A549 (cell line): ENCODE results near the gene TMEM269. TPM values are rescaled to one million over a fixed set of nuclear protein-coding genes. Genes with fewer than 3 reads are reported as not detected.

ENCODE experiments used
- ATAC-seq, 2 experiments: fragments of 200-7000 bp in 1 of 2; fragments of >200 bp in 1 of 2; cut with Nextera tagmentation in 1 of 2; cut with Tn5 transposase in 1 of 2; 3 replicates each; pipeline versions ENCODE4 v1.8.0 to v1.9.1; 2018 to 2020; ENCODE audit warnings: mild to moderate bottlenecking in 1 of 2, moderate library complexity in 1 of 2
- CTCF ChIA-PET: fragments of 300-600 bp; sonication (Branson Sonifier 250); formaldehyde crosslinking; extraction: SDS; loops from one replicate; lab custom pipeline; 2021; ENCODE audit warnings: antibody characterized with exemption, inconsistent platforms; lab: Yijun Ruan, JAX
- POLR2A ChIA-PET: fragments of 350-600 bp; formaldehyde crosslinking; extraction: SDS; loops from one replicate; lab custom pipeline; 2021; ENCODE audit warnings: antibody characterized with exemption, inconsistent platforms; lab: Yijun Ruan, JAX
- DNase-seq, 2 experiments: peaks; one replicate each; pipeline versions ENCODE4 v3.0.0 to v3.0.0-alpha.2; 2011 to 2016; ENCODE audit warnings: low read depth in 1 of 2, low spot score in 1 of 2
- FAIRE-seq: peaks from 2 replicates; lab custom pipeline; 2011; peaks lifted over from hg19 to GRCh38; lab: Jason Lieb, UNC
- H3K27ac ChIP-seq, 2 experiments: fragments of >200 bp; sonication (Bioruptor Twin); formaldehyde crosslinking; 3 replicates each; pipeline ENCODE4 v1.5.1; 2016 to 2017
- H3K4me1 ChIP-seq: fragments of >200 bp; sonication (Bioruptor Twin); formaldehyde crosslinking; 3 replicates; pipeline ENCODE4 v1.6.1; 2016
- H3K4me2 ChIP-seq: fragments of >200 bp; sonication (Bioruptor Twin); formaldehyde crosslinking; 3 replicates; pipeline ENCODE4 v1.6.1; 2016
- H3K4me3 ChIP-seq: fragments of >200 bp; sonication (Bioruptor Twin); formaldehyde crosslinking; 3 replicates; pipeline ENCODE4 v1.5.1; 2016
- H3K9me3 ChIP-seq: fragments of >200 bp; sonication (Bioruptor Twin); formaldehyde crosslinking; 3 replicates; pipeline ENCODE4 v1.6.1; 2016
- ATOH8 ChIP-seq: fragments of 250-450 bp; sonication (Bioruptor Pico); IDR thresholded peaks from 2 replicates; pipeline ENCODE4 v1.5.0; 2020; ENCODE audit warnings: low read depth, mild to moderate bottlenecking, moderate library complexity
- BCL3 ChIP-seq: fragments of >200 bp; sonication (Bioruptor Twin); formaldehyde crosslinking; IDR thresholded peaks from 3 replicates; pipeline ENCODE4 v1.6.1; 2016
- EHMT2 ChIP-seq: fragments of 200-600 bp; sonication (generic); IDR thresholded peaks from 2 replicates; pipeline ENCODE4 v1.6.1; 2016; ENCODE audit warnings: antibody characterized with exemption, low read depth, mild to moderate bottlenecking, moderate library complexity
- ELK1 ChIP-seq: fragments of 150-350 bp; IDR thresholded peaks from 2 replicates; pipeline ENCODE4 v1.6.1; 2014; ENCODE audit warnings: low read depth, mild to moderate bottlenecking, low read length
- FOSB ChIP-seq: fragments of 250-450 bp; sonication (Bioruptor Pico); IDR thresholded peaks from 2 replicates; pipeline ENCODE4 v1.5.0; 2020; ENCODE audit warnings: mild to moderate bottlenecking, moderate library complexity
- FOXS1 ChIP-seq: fragments of 250-450 bp; sonication (Bioruptor Pico); IDR thresholded peaks from 2 replicates; pipeline ENCODE4 v1.5.0; 2020; ENCODE audit warnings: mild to moderate bottlenecking, moderate library complexity
- HDAC2 ChIP-seq: fragments of 200-600 bp; sonication (generic); IDR thresholded peaks from 2 replicates; pipeline ENCODE4 v1.6.1; 2016
- HOXA7 ChIP-seq: fragments of 250-450 bp; sonication (Bioruptor Pico); IDR thresholded peaks from 2 replicates; pipeline ENCODE4 v1.5.0; 2020; ENCODE audit warnings: mild to moderate bottlenecking, moderate library complexity
- HOXB5 ChIP-seq: fragments of 250-450 bp; sonication (Bioruptor Pico); IDR thresholded peaks from 2 replicates; pipeline ENCODE4 v1.5.0; 2020; ENCODE audit warnings: mild to moderate bottlenecking, moderate library complexity
- JUN ChIP-seq, 2 experiments: fragments of >200 bp; sonication (Bioruptor Twin); formaldehyde crosslinking; IDR thresholded peaks; 2 replicates in 1 of 2; 3 replicates in 1 of 2; pipeline ENCODE4 v1.6.1; 2016 to 2017
- JUNB ChIP-seq: fragments of >200 bp; sonication (Bioruptor Twin); formaldehyde crosslinking; IDR thresholded peaks from 2 replicates; pipeline ENCODE4 v1.6.1; 2016
- KDM5A ChIP-seq: fragments of 200-600 bp; sonication (generic); IDR thresholded peaks from 2 replicates; pipeline ENCODE4 v1.6.1; 2016; ENCODE audit warnings: antibody characterized with exemption, mild to moderate bottlenecking
- MAFK ChIP-seq: fragments of 450-650 bp; IDR thresholded peaks from 2 replicates; pipeline ENCODE4 v1.6.1; 2014; ENCODE audit not compliant: partially characterized antibody
- PHF8 ChIP-seq: fragments of 200-600 bp; sonication (generic); IDR thresholded peaks from 2 replicates; pipeline ENCODE4 v1.6.1; 2016; ENCODE audit warnings: low read depth, mild to moderate bottlenecking, antibody characterized with exemption, moderate library complexity, borderline replicate concordance
- POLR2A ChIP-seq: IDR thresholded peaks from 2 replicates; pipeline ENCODE4 v1.6.1; 2012; ENCODE audit warnings: mild to moderate bottlenecking, low read length
- RAD21 ChIP-seq, 2 experiments: fragments of >200 bp in 1 of 2; sonication (Bioruptor Twin) in 1 of 2; formaldehyde crosslinking in 1 of 2; IDR thresholded peaks in 1 of 2; conservative IDR thresholded peaks in 1 of 2; 2 replicates in 1 of 2; 3 replicates in 1 of 2; pipeline ENCODE4 v1.6.1; 2012 to 2018; ENCODE audit warnings: inconsistent platforms in 1 of 2
- WGBS: methylation state at CpG from one replicate; pipeline ENCODE4 v1.1.6; 2017; ENCODE audit errors: missing lambda C conversion rate; 5-methylcytosine and 5-hydroxymethylcytosine counted together
- polyA plus RNA-seq, 4 experiments: library from polyadenylated mRNA; depleted of rRNA in 3 of 4; stranded (reverse); fragments of >200 nt; fragmentation: RNase III in 1 of 4; extraction: RNeasy Plus Mini Kit Qiagen cat#74134 plus additional on column Dnase treatment in 1 of 4; gene quantifications; 2 replicates in 3 of 4; 3 replicates in 1 of 4; pipeline ENCODE4 v1.2.3, GENCODE V29; 2011 to 2017
- TF ChIP-seq, protein P1 (sequence below): fragments of >200 bp; sonication (Bioruptor Twin); formaldehyde crosslinking; IDR thresholded peaks from 3 replicates; pipeline ENCODE4 v1.5.1; 2016

The TMEM269 gene
- polyA plus RNA-seq, 2 of the 4 experiments (the other 2 are of a cell fraction) = 0.21 TPM

- POLR2A ChIA-PET = interaction anchor here (0.6 to 2.4 kb wide), 13 partner anchors 9 to 648 kb away, joined by 3 to 15 read pairs (median 5); partner anchors contain the start of genes ERMAP, PPIH, SVBP and YBX1
- peak; percentile 48 to 58 for DNase-seq
- Histone ChIP-seq H3K4me3 (peak overlapping the region; percentile 95), H3K4me2 (peak overlapping the region; percentile 82), H3K4me1 (peaks cover 16% of the 10 kb centered on the region; the same call in 2 of the 3 replicates), H3K27ac (peak overlapping the region; percentile 81 to 94), H3K9me3 (no peaks in the 10 kb centered on the region)
- whole genome bisulfite sequencing = 2% methylated on average over 13 of the region's 44 CpGs
- peak; percentile 63 to 78 for ATAC-seq
- TF ChIP-seq FOXS1 (CRISPR knock-in tag) = no peak
- TF ChIP-seq, protein P1, sequence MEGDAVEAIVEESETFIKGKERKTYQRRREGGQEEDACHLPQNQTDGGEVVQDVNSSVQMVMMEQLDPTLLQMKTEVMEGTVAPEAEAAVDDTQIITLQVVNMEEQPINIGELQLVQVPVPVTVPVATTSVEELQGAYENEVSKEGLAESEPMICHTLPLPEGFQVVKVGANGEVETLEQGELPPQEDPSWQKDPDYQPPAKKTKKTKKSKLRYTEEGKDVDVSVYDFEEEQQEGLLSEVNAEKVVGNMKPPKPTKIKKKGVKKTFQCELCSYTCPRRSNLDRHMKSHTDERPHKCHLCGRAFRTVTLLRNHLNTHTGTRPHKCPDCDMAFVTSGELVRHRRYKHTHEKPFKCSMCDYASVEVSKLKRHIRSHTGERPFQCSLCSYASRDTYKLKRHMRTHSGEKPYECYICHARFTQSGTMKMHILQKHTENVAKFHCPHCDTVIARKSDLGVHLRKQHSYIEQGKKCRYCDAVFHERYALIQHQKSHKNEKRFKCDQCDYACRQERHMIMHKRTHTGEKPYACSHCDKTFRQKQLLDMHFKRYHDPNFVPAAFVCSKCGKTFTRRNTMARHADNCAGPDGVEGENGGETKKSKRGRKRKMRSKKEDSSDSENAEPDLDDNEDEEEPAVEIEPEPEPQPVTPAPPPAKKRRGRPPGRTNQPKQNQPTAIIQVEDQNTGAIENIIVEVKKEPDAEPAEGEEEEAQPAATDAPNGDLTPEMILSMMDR = peak; percentile 21; the same call in 2 of the 3 replicates
- 0 out of 2 replicates have a peak, but pooled peaks have one; percentile 29 for TF ChIP-seq PHF8
- TF ChIP-seq HDAC2 = no peak
- TF ChIP-seq HOXB5 (CRISPR knock-in tag) = no peak
- no peak for TF ChIP-seq EHMT2
- TF ChIP-seq ELK1 = no peak
- 0 out of 5 replicates have a peak, but pooled peaks have one; percentile 15 to 22 for TF ChIP-seq RAD21 (conservative IDR thresholded peaks at IDR 0.05 in 1 of 2, IDR thresholded peaks at IDR 0.05 in 1 of 2)
- no peak for TF ChIP-seq HOXA7 (CRISPR knock-in tag)
- no peak for FAIRE-seq
- CTCF ChIA-PET = interaction anchor here (0.6 to 2.4 kb wide), 15 partner anchors 9 to 1351 kb away, joined by 3 to 15 read pairs (median 3); partner anchors contain the start of gene CCDC30
Observed at GRCh38 chr1:42765832-42766740, 18.7 kb upstream of the TMEM269 start.

DNA sequence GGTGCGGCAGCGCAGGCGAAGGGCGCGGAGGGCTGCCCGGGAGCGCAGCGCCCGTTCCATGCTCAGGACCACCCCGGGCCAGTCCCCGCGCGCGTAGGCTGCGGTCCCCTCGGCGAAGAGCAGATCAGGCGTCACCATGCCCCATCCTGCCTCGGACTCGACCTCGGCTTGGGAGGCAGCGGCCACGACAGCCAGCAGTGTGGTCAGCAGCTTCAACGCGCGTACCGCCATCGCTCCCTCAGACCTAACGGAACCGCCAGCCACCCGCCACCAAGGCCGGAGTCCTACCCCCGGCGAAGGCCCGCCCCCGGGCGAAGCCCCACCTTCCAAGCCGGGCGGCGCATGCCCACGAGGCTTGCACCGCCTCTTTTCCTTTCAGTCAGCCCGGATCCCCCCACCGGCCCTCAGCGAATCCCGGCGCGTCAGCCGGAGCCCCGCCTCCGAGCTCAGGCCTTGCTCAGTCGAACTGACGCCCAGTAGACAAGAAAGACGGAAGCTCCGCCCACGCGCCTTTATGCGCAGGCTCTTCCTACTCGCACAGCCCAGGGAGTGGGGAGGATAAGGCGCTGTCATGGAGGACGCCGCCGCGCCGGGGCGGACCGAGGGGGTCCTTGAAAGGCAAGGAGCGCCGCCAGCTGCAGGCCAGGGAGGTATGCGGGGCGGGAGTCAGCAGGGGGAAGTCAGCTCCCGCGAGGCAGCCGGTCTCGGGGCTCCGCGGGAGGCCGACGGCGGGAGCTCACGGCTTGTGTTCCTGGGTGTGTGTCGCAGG, 17.9 kb upstream of the TMEM269 start, which contains the start of the genes C1orf50 and P3H1:
C1orf50 (plus strand) TSS at position 509 of the 769 bp plus-strand sequence; CDS start at position 572, 63 bp downstream.
P3H1 (minus strand) TSS at position 288 of the 769 bp plus-strand sequence; CDS start at position 231, 57 bp downstream.
- peak; percentile 83 to 96 for DNase-seq
- Histone ChIP-seq H3K4me1 (peaks cover 16% of the 10 kb centered on the region; the same call in 2 of the 3 replicates), H3K4me3 (peak within 1 kb of the TSS; percentile 95), H3K27ac (peak within 1 kb of the TSS; percentile 83 to 96), H3K4me2 (peak within 1 kb of the TSS; percentile 91), H3K9me3 (no peaks in the 10 kb centered on the region)
- 4% methylated on average over 10 of the region's 82 CpGs for WGBS
- POLR2A ChIA-PET = interaction anchor here (0.6 to 2.4 kb wide), 12 partner anchors 10 to 649 kb away, joined by 3 to 15 read pairs (median 4); partner anchors contain the start of genes ERMAP, PPIH, SVBP and YBX1
- ATAC-seq = peak; percentile 86 to 98
- CTCF ChIA-PET = interaction anchor here (0.6 to 2.4 kb wide), 11 partner anchors 10 to 431 kb away, joined by 3 to 15 read pairs (median 3); no protein-coding TSS in a partner anchor
- FAIRE-seq = no peak
- TF ChIP-seq PHF8 = peak; percentile 49; the same call in 1 of the 2 replicates
- TF ChIP-seq RAD21 (conservative IDR thresholded peaks at IDR 0.05 in 1 of 2, IDR thresholded peaks at IDR 0.05 in 1 of 2) = no peak
- TF ChIP-seq FOSB (CRISPR knock-in tag) = no peak
- peak; percentile 56; the same call in 1 of the 3 replicates for TF ChIP-seq BCL3
- TF ChIP-seq KDM5A = peak; percentile 51; the same call in 1 of the 2 replicates
- TF ChIP-seq JUN (IDR thresholded peaks at IDR 0.05) = peak in 1 of 2 experiments; percentile 56; a peak in 1 of 5 replicates
- peak; percentile 17 for TF ChIP-seq MAFK
- peak; percentile 87 for TF ChIP-seq POLR2A
- TF ChIP-seq ATOH8 (CRISPR knock-in tag) = no peak
- no peak for TF ChIP-seq JUNB
